GM19395 (cell line): ENCODE data around the gene KCMF1.

Experiments
- ATAC-seq: cut with Tn5 transposase; IDR thresholded peaks from one replicate; pipeline ENCODE4 v1.9.1; 2021; ENCODE audit warnings: mild to moderate bottlenecking, moderate library complexity; ENCODE audit not compliant: unreplicated experiment

KCMF1 gene

DNA sequence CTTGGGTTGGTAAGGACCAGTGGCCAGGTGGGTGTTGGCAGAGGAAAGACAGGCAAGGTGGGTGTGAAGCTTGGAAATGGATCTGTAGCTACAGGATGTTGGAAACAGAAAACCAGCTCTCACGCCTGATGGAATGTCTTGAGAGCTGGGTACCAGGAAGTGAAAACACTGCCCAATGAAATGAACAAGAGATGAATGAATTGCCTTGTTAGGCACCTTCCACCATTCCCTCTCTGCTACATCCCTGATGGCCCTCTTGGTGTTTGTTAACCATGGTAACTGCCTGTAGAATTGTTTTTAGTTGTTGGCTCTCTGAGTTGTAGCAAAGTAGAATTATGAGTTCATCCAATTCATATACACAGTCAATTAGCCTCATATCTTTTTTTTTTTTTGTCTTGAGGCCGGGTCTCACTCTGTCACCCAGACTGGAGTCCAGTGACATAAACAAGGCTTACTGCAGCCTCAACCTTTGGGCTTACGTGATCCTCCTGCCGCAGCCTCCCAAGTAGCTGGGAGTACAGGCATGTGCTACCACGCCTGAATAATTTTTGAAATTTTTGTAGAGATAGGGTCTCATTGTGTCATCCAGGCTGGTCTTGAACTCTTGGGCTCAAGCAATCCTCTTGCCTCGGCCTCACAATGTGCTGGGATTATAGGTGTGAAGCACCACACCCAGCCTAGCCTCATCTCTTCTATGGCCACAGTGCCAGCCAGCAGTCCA, 9.5 kb downstream of the KCMF1 start:
- no peak for ATAC-seq

DNA sequence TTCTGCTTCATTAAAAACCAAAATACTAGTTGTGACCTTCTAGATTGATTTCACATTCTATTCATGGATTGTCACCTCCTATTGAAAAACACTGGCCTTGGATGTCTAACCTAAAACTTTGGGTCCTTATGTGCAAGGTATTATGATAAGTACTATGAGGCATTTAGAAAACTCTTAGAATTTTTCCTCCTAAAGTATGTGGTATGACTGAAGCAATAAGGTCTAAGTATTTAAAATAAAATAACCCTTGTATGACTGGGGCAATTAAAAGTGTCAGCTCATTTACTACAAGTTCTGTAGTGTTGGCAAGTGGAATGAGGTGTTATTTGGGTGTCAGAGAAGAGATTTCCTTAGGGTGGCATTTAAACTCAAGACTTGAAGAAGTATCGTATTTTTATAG, 15.1 kb downstream of the KCMF1 start:
- ATAC-seq, result no peak

DNA sequence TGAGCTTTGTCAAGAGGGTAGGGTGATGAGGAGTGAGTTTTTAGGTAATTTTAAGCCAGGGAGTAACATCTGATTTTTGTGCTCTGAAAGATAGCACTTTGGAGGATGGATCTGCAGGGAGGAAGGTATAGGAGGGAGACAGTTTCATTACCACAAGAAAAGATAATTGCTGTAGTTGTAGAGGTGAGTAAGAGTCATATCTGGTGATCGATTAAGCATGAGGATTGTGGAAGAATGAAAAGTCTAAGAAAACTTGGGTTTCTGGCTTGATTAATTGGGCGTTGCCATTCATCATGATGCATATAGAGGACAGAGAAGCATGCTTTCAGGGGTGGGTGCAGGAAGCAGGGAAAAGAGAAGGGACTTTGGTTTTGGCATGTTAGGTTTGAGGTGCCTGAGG, 18.5 kb downstream of the KCMF1 start:
- ATAC-seq, result no peak

DNA sequence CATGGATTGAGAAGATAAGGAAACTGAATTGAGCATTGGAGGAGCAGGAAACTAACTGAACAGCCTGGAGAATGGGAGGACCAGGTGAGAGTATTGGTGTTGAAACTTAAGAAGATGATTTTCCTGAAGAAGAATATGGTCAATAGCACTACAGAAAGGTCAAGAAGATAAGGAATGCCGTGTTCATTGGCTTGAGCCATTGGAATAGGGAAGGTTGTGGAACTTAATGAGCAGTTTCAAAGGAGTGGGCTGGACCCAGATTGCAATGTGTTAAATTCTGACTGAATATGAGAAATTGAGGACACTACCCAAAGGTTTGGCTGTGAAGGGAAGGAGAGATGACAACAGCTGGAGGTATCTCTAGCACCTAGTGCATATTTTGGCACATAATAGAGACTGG, 19.0 kb downstream of the KCMF1 start:
- ATAC-seq, result no peak

DNA sequence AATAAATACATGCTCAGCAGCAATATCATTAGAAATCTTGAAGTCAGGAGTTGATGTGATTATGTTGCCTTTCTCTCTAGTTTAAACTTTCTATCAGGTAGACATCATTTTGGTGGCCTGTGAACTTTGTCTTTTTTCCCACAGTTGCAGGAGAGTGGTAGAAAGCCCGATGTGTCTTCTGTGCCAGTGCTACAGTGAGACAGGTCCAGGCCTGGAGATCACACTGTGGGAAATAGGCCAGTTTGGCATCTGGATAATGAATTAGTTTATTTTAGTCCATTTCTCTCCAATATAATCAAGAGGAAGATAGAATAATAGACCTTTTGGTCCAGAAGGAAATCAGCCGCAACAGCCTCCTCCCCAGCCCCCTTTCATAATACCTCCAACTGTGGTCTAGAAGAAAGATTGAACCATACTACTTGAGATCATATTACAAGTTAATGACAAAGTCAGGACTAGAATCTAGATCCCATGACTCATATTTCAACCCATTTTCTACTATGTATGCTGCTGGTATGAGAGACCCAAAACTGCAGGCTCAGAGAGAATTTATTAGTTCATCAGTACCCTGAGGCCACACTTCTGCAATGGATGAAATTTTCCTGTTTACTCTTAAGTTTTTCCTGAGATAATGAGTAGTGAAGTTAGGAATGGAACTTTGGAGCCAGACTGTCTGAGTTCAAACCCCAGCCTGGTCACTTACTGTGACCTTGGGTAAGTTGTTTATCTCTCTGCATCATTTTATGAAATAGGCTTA, 20.6 kb downstream of the KCMF1 start:
- no peak for ATAC-seq

DNA sequence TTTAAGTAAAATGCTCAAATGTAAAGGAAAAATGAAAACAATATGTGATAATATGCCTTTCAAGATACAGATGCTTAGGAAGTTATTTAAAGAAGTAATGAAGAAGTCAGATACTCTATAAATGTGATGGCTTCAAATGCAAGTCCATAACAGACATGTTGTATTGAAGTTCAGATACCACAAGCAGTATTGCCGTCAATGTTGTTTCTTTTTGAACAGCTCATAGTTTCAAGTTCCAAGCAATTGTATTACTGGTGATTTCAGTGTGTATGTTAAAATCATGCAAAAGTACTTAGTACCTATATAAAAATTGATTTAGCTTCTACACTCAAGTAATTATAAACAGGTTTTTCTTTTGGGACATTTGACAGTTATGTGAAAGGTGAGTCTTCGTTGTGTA, 24.9 kb downstream of the KCMF1 start:
- no peak for ATAC-seq

DNA sequence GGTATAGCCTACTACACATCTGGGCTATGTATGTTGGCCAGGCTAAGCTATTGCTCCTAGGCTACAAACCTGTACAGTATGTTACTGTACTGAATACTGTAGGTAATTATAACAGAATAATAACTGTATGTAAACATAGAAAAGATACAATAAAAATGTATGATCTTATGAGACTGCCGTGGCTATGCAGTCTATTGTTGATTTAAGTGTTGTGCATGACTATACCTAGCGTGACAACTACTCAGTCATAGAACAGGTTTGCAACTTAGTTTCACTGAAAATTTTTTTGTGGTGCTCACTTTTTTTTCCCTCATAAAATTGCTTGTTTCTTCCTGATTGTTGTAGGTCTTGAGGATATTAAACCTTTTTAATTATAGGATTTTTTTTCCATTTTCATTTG, 25.9 kb downstream of the KCMF1 start:
- ATAC-seq, result no peak

DNA sequence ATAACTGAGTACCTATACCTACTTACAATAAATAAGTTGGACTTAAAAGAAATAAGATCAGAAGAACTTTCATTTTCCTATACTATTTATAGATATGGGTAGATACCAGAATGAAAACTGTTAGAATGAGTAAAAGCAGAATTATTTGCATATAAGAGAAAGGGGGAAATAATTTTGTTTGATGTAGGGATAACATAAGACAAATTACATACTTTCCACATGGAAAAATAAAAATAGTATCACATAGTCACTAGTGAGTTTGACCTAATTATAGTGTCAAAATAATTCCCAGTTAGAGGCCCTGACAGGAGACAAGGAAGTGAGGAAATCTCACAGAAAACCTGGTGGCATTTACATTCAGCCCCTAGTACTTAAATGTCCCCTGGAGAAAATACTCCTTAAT, 28.6 kb downstream of the KCMF1 start:
- peak; percentile 58 for ATAC-seq

DNA sequence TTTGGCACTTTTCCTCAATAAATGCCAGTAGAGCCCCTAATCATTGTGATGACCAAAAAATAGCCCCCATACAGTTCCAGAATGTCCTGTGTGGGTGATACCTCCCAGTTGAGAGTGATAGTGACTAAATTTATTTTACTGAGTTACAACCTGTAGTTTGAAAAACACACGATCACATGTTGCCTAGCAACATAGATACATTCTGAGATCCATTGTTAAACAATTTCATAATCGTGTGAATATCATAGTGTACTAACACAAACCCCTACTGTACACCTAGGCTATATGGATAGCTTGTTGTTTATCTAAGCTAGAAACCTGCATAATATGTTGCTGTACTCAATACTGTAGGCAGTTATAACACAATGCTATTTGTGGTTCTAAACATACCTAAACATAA, 30.6 kb downstream of the KCMF1 start:
- no peak for ATAC-seq

DNA sequence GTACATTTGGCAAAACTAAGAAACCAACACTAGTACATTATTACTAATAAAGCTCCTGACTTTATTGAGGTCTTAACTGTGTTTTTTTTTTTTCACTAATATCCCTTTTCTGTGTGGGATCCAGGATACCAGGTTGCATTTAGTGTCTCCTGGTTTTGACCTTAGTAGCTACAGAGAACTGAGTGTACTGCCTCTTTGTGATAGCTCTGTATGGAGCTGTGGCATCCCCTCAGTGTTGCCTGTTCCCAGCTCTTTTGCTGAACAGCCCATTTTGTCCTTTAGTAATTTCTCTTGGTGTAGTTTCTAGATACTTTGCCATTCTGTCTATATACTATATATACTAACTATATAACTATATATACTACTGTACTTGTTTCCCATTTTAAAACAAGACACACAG, 31.6 kb downstream of the KCMF1 start:
- ATAC-seq, result no peak

DNA sequence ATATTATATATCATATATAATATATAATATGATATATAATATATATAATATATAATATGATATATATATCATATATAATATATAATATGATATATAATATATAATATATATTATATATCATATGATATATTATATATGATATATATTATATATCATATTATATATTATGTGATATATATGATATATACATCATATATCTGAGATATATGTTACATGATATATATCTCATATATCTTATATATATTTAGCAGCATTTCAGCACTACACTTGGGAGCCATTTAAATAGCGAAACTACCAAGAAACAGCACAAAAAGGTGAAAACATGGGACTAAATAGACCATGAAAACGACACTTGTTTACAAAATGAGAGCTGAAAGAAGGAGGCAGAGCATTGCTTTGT, 37.3 kb downstream of the KCMF1 start:
- ATAC-seq, result no peak

DNA sequence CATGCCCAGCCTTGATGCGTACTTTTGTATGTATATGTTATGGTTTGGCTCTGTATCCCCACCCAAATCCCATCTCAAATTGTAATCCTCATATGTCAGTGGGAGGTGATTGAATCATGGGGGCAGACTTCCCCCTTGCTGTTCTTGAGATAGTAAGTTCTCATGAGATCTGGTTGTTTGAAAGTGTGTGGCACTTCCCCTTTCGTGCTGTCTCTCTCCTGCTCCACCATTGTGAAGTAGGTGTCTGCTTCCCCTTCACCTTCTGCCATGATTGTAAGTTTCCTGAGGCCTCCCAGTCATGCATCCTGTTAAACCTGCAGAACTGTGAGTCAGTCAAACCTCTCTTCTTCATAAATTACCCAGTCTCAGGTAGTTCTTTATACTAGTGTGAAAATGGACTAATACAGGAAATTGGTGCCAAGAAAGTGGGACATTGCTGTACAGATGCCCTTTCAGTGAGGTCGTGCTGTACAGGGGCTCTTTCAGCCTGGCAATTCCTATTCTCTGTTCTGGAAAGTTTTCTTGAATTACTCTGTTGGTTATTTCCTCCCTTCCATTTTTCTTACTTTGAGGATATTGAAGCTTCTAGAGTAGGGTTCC, 38.2 kb downstream of the KCMF1 start:
- peak; percentile 46 for ATAC-seq

DNA sequence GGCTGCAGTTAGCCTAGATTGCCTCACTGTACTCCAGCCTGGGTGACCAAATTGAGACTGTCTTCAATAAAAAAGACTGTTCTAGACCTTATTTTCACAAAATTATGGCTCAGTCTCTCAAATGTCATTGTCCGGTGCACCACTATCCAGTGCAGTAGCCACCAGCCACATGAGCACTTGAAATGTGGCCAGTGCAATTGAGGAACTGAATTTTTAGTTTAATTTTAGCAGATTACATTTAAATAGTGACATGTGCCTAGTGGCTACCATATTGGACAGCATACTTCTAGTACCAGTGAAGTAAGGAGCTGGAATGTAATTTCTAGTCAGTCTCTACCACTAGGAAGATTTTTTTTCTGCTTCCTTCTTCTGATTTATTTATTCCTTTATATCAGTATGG, 39.4 kb downstream of the KCMF1 start:
- no peak for ATAC-seq

DNA sequence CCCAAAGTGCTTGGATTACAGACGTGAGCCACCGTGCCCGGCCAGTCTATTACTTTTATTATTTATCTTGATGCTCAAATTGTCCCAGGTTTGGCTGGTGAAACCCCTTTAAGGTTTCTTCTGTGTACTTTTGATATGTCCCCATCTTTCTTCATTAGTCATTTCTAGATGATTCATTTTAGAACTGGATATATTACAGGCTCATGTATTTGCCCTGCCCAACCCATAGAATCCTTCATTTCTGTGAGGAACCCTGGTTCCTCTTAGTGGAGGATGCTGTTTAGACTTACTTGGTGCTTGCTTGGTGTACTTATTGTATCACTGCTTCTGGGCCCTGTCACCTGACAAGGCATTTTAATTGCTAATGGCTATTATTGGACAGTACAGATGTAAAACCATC, 40.1 kb downstream of the KCMF1 start:
- ATAC-seq, result no peak

DNA sequence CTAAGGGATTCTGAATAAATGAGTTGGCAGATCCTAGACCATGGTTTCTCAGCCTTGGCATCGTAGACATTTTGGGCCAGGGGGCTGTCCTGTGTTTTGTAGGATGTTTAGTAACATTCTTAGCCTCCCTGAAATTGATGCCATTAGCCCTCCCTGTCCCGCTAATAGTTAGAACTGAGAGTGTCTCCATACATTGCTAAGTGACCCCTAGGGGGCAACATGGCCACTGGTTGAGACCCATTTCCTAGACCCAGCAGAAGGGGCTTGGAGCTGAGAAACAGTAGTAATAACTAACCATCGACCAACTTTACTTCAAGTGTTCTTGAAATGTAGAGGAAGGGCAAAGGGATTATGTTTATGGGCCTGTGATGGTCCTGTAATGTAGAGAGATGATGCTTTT, 40.8 kb downstream of the KCMF1 start:
- ATAC-seq, result no peak

DNA sequence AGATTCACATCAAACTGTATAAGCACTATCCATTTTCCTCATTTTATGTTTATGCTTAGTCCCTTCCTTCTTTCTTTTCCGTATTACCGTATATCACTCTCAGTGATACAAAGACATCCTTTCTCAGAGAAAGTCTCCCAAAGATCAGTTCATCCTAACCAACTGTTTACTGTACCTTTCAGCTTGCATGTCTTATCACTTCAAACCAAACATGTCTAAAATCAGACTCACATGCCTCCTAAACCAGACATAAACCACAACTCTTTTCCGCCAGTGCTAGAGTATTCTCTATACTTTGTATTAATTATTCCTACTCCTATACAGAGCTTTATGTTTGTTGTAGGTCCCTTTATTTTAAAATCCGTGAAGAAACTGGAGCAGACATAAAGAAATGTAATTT, 41.5 kb downstream of the KCMF1 start:
- no peak for ATAC-seq

DNA sequence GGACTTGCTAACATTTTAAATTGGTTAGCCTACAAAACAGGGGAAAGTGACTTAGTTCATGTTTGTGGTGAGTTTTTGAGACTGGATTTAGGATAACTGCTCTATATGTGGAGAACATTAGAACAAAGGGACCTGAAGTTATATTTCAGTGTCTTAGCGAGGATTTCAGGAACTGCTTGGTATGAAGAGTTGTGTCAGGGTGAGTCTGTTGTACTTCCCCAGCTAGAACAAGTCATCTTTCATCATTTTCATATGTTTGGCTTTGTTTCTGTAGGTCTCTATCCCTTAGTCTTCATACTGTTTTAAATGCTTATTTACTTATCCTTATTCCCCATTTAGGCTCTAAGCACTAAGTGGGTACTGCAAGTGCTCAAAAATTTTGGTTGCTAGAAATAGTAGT, 41.9 kb downstream of the KCMF1 start:
- no peak for ATAC-seq

DNA sequence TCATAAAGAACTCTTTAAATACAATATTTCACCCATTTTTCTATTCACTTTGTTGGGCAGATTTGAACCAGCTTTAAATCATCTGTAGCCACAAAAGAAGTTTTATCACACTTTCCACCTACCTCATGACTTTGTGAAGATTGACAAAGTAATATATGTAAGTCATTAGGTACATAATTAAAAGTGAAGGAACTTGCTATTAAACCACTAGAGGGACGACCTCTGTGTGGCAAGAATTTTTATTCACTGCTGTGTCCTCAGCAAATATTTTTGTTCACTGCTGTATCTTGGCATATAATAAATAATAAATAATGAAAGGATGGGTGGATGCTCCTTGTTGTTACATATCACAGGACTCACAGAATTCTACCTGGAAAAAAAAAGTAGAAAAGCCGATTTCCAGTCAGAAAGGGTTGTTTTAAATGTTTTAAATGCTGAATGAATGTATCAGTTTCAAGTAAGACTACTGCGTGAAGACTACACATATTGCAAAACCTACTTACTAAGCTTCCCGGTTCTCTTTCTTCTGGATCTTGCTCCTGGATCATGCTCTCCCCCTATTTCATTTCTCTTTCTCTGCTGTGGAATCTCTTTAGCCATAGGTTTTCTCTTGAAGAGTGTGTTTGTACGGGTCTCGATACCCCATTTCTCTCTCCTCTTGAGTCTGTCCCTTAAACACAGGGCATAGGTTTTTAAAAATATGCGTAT, 44.8 kb downstream of the KCMF1 start:
- ATAC-seq, result no peak

DNA sequence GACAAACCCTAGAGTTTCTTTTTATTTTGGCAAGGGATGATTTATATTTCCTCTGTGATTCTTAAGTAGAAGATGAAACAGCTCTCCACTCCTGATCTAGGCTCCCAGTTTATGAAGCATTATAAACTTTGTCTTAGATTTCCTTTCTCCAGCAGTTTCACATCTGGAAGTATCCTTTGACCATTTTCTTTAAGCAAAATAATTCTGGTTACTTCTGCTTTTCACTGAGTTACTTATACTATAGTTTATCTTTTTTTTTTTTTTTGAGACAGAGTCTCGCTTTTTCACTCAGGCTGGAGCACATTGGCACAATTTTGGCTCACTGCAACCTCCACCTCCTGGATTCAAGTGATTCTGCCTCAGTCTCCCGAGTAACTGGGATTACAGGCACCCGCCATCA, 45.5 kb downstream of the KCMF1 start:
- no peak for ATAC-seq

DNA sequence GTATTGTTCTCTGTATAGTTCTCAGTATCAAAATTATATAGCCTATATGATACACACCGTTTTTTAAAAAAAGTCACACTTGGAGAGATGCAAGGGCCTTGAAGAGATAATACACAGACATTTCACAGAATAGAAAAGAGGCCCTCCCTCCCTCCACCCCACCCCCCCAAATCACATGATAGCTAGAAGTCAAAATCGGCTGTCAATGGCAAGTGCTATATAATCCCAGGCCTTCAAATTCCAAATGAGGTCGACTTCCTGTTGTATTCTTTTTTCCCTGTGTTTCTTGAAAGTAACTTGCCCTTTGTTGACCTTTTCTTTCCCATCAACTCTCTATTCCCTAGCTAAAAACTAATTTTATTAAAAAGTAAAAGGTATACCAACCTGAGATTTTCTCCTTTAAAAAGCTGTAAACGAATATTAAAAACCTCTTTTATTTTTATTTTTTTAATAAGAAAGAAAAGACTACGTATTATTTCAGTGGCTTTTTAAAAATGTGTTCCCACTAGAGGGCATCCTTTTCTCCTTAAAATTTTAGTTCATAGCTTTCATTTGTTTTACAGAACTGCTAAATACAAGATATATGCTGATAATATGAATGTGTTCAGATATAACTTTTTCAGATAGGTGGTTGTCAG, 46.6 kb downstream of the KCMF1 start:
- no peak for ATAC-seq

DNA sequence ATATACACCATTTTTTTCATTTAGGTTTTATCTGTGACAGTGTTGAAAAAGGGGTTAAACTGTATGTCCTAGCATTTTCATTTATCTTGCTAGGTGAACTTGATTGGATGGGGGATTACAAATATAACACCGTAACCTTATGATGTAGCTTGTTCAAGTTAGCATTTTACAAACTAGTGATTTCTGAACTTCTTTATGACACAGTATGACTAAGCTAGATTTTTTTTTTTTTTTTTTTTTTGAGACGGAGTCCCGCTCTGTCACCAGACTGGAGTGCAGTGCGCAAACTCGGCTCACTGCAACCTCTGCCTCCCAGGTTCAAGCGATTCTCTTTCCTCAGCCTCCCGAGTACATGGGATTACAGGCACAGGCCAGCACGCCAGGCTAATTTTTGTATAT, 47.1 kb downstream of the KCMF1 start:
- ATAC-seq, result no peak
